Fibroblast of the aortic adventitia (primary cell): ENCODE results near the gene CENPU. TPM values are rescaled to one million over a fixed set of nuclear protein-coding genes. Genes with fewer than 3 reads are reported as not detected.

Experiments used
- DNase-seq: peaks from one replicate; pipeline ENCODE4 v3.0.0-alpha.2; 2010; ENCODE audit warnings: low read depth
- H3K4me3 ChIP-seq: 2 replicates; pipeline ENCODE4 v1.5.1; 2011; ENCODE audit warnings: low read depth, mild to moderate bottlenecking, control low read depth, low read length, moderate library complexity
- total RNA-seq: library from RNA; depleted of rRNA; stranded (reverse); fragments of >200 nt; gene quantifications from 2 replicates; pipeline ENCODE4 v1.2.3, GENCODE V29; 2012; ENCODE audit warnings: low replicate concordance
- TF ChIP-seq, protein P1 (sequence below): IDR thresholded peaks from 2 replicates; pipeline ENCODE4 v1.5.1; 2011; ENCODE audit warnings: mild to moderate bottlenecking, low read length, control low read depth, inconsistent platforms; ENCODE audit not compliant: insufficient read depth

Gene CENPU
- total RNA-seq, 1 donor, result 30.5 TPM

DNA sequence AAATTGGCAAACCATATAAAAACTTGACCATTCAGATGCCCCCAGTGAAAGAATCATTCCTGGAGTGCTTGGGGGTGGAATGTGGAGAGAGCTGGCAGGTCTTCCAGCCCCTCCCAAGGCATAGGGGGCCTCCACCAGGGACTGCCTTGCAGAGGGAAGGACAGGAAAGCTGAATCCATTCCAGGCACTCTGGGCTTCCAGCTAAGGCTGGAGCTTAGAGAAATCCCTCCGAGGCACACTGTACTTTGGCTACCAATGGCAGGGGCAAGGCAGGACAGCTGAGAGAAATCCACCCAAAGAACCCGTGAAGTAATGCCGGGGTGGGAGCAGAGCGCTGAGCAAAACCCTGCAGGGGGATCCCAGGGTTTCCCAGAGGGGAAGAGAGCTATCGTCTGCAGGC, 4.0 kb downstream of the CENPU start:
- TF ChIP-seq, protein P1, sequence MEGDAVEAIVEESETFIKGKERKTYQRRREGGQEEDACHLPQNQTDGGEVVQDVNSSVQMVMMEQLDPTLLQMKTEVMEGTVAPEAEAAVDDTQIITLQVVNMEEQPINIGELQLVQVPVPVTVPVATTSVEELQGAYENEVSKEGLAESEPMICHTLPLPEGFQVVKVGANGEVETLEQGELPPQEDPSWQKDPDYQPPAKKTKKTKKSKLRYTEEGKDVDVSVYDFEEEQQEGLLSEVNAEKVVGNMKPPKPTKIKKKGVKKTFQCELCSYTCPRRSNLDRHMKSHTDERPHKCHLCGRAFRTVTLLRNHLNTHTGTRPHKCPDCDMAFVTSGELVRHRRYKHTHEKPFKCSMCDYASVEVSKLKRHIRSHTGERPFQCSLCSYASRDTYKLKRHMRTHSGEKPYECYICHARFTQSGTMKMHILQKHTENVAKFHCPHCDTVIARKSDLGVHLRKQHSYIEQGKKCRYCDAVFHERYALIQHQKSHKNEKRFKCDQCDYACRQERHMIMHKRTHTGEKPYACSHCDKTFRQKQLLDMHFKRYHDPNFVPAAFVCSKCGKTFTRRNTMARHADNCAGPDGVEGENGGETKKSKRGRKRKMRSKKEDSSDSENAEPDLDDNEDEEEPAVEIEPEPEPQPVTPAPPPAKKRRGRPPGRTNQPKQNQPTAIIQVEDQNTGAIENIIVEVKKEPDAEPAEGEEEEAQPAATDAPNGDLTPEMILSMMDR, result no peak
- DNase-seq, result peak; percentile 40
- H3K4me3 ChIP-seq, result no peak overlapping the region

DNA sequence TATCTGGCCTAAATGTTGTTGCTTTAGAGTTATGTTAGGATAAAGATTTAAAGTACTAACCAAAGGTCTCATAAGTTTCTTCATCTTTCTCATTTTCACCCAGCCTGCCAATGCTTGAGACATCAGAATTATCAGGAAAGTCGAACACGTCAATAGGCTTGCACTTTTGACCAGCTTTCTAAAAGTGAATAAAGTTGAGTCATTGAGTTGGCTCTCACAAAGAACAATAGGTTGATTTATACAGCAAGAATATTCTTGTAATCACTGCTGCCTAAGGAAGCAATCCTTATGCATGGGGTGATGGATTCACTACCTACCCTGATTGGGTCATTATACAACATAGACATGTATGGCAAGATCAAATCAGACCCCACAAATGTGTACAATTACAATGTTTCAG, 5.0 kb downstream of the CENPU start:
- DNase-seq, result peak; percentile 86
- H3K4me3 ChIP-seq, result no peak overlapping the region
- TF ChIP-seq, protein P1, result no peak

DNA sequence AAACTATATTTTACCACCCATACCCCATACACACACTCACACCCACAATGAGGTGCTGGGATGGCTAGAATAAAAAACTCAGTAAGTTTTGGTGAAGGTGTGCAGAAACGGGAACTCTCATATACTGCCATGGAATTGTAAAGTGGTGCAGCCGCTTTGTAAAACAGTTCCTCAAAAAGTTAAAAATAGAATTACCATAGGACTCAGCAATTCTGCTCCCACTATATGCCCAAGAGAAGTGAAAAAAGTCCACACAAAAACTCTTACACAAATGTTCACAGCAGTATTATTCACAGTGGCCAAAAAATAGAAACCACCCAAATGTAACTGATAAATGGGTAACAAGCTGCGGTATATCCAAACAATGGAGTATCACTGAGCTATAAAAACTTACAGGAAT, 6.5 kb downstream of the CENPU start:
- H3K4me3 ChIP-seq, result no peak overlapping the region
- DNase-seq, result no peak
- TF ChIP-seq, protein P1, result no peak

DNA sequence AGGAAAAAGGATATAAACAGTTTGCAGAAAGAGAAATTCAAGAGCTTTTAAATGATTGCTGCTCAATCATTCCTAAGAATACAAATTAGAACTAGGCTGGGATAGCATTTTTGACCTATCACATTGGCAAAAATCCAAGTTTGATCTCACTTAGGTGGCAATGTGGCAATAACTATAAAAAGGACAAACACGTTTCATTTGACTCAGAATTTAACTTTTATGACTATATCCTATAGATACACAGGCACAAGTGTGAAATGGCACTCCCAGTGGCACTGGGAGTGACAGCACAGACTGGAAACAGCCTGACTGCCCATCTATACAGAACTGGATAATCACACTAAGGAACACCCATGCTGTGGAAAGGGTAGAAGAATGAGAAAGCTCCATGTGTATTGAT, 11.1 kb downstream of the CENPU start:
- no peak overlapping the region for H3K4me3 ChIP-seq
- no peak for DNase-seq
- TF ChIP-seq, protein P1, result no peak

DNA sequence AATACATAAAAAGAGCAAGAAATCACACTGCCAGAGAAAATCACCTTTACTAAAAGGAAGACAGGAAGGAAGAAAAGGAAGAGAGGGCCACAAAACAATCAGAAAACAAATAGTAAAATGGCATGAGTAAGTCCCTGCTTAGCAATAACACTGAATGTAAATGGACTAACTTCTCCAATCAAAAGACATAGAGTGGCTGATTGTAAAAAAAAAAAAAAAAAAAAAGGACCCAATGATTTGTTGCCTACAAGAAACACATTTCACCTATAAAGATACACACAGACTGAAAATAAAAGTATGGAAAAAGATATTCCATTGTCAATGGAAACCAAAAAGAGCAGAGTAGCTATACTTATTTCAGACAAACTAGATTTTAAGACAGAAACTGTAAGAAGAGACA, 12.6 kb downstream of the CENPU start:
- H3K4me3 ChIP-seq, result no peak overlapping the region
- DNase-seq, result no peak
- TF ChIP-seq, protein P1, result no peak

DNA sequence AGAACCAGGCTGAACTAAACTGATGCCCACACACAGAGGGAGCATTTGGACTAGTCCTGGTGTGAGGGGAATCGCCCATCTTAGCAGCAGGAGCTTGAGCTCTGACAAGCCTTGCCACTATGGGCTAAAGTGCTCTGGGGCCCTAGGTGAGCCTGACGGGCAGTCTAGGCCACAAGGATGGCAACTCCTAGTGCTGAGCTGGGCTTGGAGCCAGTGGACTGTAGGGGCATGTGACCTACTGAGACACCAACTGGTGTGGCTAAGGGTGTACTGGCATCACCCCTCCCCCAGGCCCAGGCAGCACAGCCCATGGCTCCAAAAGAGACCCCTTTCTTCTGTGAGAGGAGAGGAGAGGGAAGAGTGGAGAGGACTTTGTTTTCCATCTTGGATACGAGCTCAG, 14.5 kb downstream of the CENPU start:
- H3K4me3 ChIP-seq, result no peak overlapping the region
- TF ChIP-seq, protein P1, result no peak
- no peak for DNase-seq

DNA sequence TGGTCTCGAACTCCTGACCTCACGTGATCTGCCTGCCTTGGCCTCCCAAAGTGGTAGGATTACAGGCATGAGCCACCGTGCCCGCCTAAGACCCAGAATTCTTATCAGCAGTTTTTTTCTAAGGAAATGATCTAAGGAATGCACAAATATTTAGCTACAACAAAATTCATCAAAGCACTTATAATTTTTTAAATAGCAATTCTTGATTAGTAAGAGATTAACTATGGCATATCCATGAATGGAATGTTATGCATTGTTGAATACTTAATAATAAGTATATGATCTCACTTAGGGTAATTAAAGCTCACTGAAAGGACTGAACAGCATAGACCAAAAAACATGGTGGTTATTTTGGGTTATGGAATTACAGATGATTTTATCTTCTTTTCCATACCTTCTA, 18.4 kb downstream of the CENPU start:
- TF ChIP-seq, protein P1, result no peak
- H3K4me3 ChIP-seq, result no peak overlapping the region
- DNase-seq, result no peak
